ENCODE measurements around the gene TRPC6. TPM values are rescaled to one million over a fixed set of nuclear protein-coding genes. Genes with fewer than 3 reads are reported as not detected.

TRPC6 gene
- total RNA-seq, 2 donors from 2014 or later, result 0.28 to 0.93 TPM

DNA sequence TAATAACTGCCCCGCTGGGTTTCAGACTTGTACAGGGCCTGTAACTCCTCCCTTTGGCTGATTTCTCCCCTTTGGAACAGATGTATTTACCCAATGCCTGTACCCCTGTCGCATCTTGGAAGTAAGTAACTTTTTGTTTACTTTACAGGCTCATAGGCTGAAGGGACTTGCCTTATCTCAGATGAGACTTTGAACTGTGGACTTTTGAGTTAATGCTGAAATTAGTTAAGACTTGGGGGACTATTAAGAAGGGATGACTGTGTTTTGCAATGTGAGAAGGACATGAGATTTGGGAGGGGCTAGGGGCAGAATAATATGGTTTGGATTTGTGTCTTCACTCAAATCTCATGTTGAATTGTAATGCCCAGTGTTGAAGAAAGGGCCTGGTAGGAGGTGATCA lies 62.0 kb downstream of the TRPC6 start:
- no peak for DNase-seq (ENCODE audit: low spot score)
- H3K27me3 ChIP-seq, result no peaks in the 10 kb centered on the region
- no peaks in the 10 kb centered on the region for H3K36me3 ChIP-seq
- H3K4me1 ChIP-seq, result no peaks in the 10 kb centered on the region
- TF ChIP-seq, protein P1, sequence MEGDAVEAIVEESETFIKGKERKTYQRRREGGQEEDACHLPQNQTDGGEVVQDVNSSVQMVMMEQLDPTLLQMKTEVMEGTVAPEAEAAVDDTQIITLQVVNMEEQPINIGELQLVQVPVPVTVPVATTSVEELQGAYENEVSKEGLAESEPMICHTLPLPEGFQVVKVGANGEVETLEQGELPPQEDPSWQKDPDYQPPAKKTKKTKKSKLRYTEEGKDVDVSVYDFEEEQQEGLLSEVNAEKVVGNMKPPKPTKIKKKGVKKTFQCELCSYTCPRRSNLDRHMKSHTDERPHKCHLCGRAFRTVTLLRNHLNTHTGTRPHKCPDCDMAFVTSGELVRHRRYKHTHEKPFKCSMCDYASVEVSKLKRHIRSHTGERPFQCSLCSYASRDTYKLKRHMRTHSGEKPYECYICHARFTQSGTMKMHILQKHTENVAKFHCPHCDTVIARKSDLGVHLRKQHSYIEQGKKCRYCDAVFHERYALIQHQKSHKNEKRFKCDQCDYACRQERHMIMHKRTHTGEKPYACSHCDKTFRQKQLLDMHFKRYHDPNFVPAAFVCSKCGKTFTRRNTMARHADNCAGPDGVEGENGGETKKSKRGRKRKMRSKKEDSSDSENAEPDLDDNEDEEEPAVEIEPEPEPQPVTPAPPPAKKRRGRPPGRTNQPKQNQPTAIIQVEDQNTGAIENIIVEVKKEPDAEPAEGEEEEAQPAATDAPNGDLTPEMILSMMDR (IDR thresholded peaks at IDR 0.05), result no peak
- H3K27ac ChIP-seq, result no peak overlapping the region
- H3K9me3 ChIP-seq, result peaks cover 0 to 8% of the 10 kb centered on the region in 2 donors
- no peak overlapping the region for H3K4me3 ChIP-seq

DNA sequence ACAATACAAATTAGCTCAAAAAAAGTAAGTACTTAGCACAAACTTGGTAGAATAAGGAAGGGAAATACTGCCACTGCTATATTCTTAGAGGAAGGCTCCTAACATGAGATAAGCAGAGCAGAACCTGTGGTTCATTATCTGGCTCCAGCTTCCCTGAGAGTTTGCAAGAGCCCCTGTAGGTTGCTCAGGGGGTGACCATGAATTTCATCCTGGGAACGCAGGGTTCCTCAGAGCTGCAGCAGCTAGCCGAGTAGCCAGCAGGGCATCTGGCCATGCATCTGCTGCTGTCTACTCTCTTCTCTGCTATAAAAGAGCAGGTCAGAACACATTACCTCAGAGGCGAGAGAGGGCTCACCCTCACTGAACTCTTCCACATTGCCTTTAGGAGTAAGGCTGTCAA lies 67.3 kb downstream of the TRPC6 start:
- TF ChIP-seq, protein P1 (IDR thresholded peaks at IDR 0.05), result no peak
- H3K27ac ChIP-seq, result no peak overlapping the region
- no peak for DNase-seq (ENCODE audit: low spot score)
- no peaks in the 10 kb centered on the region for H3K27me3 ChIP-seq
- peaks cover 0 to 8% of the 10 kb centered on the region in 2 donors for H3K9me3 ChIP-seq
- no peak overlapping the region for H3K4me3 ChIP-seq
- no peaks in the 10 kb centered on the region for H3K4me1 ChIP-seq
- H3K36me3 ChIP-seq, result no peaks in the 10 kb centered on the region

DNA sequence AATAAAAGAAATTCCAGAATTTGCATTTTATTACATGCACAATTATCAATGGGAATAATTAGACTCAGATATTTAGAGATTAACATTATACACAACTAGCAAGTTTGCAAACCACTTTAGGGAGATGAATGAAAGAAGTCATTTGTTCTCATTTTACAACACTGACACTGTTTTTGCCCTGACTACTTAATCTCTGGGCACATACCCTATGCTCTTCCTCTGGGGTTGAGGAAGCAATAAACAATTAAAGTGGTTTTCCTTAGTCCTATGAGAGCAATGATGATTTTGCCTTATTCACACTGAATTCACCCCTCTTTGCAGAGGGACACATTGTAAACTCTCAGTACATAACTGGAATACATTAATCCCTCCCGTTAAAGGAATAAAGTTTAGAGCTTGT lies 72.7 kb downstream of the TRPC6 start:
- H3K4me3 ChIP-seq, result no peak overlapping the region
- H3K36me3 ChIP-seq, result no peaks in the 10 kb centered on the region
- no peaks in the 10 kb centered on the region for H3K9me3 ChIP-seq
- no peak for DNase-seq (ENCODE audit: low spot score)
- H3K27ac ChIP-seq, result no peak overlapping the region
- TF ChIP-seq, protein P1 (IDR thresholded peaks at IDR 0.05), result no peak
- H3K4me1 ChIP-seq, result no peaks in the 10 kb centered on the region
- H3K27me3 ChIP-seq, result no peaks in the 10 kb centered on the region

DNA sequence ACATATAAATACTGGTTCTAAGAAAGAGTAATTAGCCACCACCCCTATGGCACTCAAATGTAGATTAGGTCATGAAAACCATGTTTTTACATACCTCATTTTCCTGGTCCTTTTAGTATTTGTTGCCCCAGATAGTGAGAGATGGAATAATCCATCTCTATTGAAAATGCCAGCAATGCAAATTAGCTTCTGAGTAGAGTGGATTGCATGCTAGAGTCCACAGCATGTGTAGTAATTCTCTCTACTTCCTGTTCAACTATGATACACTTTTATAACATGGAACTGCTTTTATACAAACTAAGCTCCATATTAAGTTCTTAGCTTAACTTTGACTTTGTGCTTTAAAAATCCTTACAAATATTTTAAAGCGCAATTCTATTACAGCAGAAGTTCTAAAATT lies 73.2 kb downstream of the TRPC6 start:
- no peaks in the 10 kb centered on the region for H3K4me1 ChIP-seq
- H3K4me3 ChIP-seq, result no peak overlapping the region
- H3K27me3 ChIP-seq, result no peaks in the 10 kb centered on the region
- H3K36me3 ChIP-seq, result no peaks in the 10 kb centered on the region
- H3K9me3 ChIP-seq, result no peaks in the 10 kb centered on the region
- TF ChIP-seq, protein P1 (IDR thresholded peaks at IDR 0.05), result no peak
- H3K27ac ChIP-seq, result no peak overlapping the region
- no peak for DNase-seq (ENCODE audit: low spot score)

DNA sequence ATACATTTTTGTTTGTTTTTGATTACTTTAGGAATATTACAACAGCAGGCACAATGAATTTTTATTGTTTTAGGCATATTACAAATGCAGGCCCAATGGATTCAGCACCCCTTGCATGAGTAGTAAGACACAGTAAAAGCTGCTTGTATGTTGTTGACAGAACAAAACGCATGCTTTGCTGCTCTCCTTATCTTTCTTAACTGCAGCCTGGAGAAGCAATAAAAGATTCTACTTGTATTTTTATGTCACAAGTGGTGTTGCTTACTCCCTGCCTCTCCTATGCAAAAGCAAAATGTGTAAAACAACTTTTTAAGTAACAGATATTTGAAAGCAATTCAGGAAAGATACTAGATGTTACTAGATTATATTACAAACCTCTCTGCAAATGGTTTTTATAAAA lies 73.9 kb downstream of the TRPC6 start:
- Histone ChIP-seq H3K4me1 (no peaks in the 10 kb centered on the region), H3K27ac (no peak overlapping the region), H3K4me3 (no peak overlapping the region), H3K9me3 (no peaks in the 10 kb centered on the region), H3K36me3 (no peaks in the 10 kb centered on the region), H3K27me3 (no peaks in the 10 kb centered on the region)
- TF ChIP-seq, protein P1 (IDR thresholded peaks at IDR 0.05), result no peak
- DNase-seq (ENCODE audit: low spot score), result no peak

DNA sequence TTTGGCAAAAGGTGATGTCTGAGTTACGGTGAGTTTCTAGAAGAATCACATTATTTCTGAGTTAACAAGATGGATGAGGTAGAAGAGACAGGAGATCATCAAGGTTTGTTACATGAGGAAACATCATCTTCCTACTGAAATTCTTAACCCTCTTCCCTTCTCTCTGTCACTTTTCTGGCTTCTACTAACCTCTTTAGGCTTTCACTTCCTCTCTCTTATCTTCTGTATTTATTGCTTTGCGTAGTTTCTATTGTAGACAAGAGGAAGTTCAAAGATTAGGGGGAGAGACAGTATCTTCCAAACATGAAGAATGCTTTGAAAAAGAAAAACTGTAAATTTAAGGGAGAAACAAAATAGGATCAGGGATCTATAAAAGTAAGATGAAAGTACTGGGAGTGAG lies 75.4 kb downstream of the TRPC6 start:
- no peak overlapping the region for H3K4me3 ChIP-seq
- no peaks in the 10 kb centered on the region for H3K4me1 ChIP-seq
- no peak for DNase-seq (ENCODE audit: low spot score)
- no peaks in the 10 kb centered on the region for H3K36me3 ChIP-seq
- H3K27ac ChIP-seq, result no peak overlapping the region
- TF ChIP-seq, protein P1 (IDR thresholded peaks at IDR 0.05), result no peak
- no peaks in the 10 kb centered on the region for H3K27me3 ChIP-seq
- H3K9me3 ChIP-seq, result no peaks in the 10 kb centered on the region

All from right atrium auricular region (tissue), 2 donors.